Choroid plexus epithelial cell (primary cell): ENCODE measurements around the gene DDX4.
"Not testable (repeated sequence)": the region's sequence is repeated elsewhere in the genome, so short reads cannot be mapped to it uniquely, and the experiment has no call there.

Experiments
- DNase-seq: peaks from one replicate; pipeline ENCODE4 v3.0.0-alpha.2; 2010; ENCODE audit warnings: low read depth
- H3K4me3 ChIP-seq: 2 replicates; pipeline ENCODE4 v1.5.1; 2011; ENCODE audit warnings: low read depth, mild to moderate bottlenecking, control low read depth, low read length, moderate library complexity
- CTCF ChIP-seq: conservative IDR thresholded peaks from 2 replicates; pipeline ENCODE4 v1.5.1; 2011; ENCODE audit warnings: low read depth, mild to moderate bottlenecking, control low read depth, inconsistent platforms, low read length, moderate library complexity

The DDX4 gene

DNA sequence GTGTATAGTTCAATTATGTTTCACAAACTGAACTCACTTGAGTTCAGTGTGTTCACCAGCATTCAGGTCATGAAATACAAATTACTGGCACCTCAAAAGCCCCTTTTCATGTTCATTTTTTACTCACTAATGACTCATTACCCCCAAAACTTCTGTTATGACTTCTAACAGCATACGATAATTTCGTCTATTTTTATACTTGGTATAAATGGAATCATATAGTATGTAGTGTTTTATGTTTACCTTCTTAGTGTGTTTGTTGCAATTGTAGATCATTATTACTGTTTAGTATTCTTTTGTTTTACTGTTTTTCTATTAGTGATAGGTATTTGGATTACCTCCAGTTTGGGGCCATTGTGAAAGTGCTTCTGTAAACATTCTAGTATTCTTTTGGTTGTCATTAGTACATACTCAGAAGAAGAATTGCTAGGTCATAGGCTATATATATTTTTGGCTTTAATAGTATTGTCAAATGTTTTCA lies 33.4 kb downstream of the DDX4 start:
- DNase-seq: peak; percentile 16
- no peak overlapping the region for H3K4me3 ChIP-seq
- TF ChIP-seq CTCF: no peak

- DNase-seq: no peak
- TF ChIP-seq CTCF: no peak
- H3K4me3 ChIP-seq: no peak overlapping the region
Measured at GRCh38 chr5:55773057-55773456, 35.2 kb downstream of the DDX4 start.

DNA sequence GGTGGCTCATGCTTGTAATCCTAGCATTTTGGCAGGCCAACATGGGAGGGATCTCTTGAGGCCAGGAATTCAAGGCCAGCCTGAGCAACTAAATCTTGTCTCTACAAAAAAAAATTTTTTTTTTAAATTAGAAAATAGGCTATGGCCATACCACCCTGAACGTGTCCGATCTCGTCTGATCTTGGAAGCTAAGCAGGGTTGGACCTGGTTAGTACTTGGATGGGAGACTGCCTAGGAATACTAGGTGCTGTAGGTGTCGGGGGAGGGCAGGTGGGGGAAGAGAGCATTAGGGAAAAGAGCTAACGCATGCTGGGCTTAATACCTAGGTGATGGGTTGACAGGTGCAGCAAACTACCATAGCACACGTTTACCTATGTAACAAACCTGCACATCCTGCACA lies 39.5 kb downstream of the DDX4 start:
- no peak for TF ChIP-seq CTCF
- no peak for DNase-seq

GRCh38 chr5:55800924-55801323 lies 63.1 kb downstream of the DDX4 start:
- H3K4me3 ChIP-seq: no peak overlapping the region
- no peak for TF ChIP-seq CTCF
- DNase-seq: no peak

More for the DNA sequence above, 39.5 kb downstream of the DDX4 start:
- H3K4me3 ChIP-seq: no peak overlapping the region

GRCh38 chr5:55808814-55809213 lies 71.0 kb downstream of the DDX4 start:
- not testable (repeated sequence) for DNase-seq, H3K4me3 ChIP-seq

DNA sequence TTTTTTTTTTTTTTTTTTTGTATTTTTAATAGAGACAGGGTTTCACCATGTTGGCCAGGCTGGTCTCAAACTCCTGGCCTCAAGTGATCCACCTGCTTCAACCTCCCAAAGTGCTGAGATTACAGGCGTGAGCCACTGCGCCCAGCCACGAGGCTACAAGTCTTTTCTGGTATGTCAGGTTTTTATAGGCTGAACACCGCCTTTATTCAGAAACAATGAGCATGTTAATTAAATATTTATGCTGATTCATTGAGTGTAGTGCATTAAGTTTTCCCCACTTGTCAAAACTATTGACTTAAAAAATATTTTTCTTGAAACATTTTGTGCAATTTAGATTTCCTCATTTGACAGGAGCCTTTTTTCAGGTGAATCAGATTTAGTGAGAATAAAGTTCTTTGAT lies 78.1 kb downstream of the DDX4 start:
- not testable (repeated sequence) for H3K4me3 ChIP-seq, DNase-seq

- TF ChIP-seq CTCF: no peak
- DNase-seq: peak; percentile 96
- H3K4me3 ChIP-seq: no peak overlapping the region
Measured at GRCh38 chr5:55816342-55816741, 78.5 kb downstream of the DDX4 start.

- TF ChIP-seq CTCF: no peak
- DNase-seq: peak; percentile 30
- H3K4me3 ChIP-seq: no peak overlapping the region
Measured at GRCh38 chr5:55817030-55817429, 79.2 kb downstream of the DDX4 start.
